Central memory CD8-positive, alpha-beta T cell (primary cell): ENCODE data around the gene ANKRD26.

Source experiments
- ATAC-seq: fragments of 150-1000 bp; cut with Tn5 transposase; replicated peaks from 2 replicates; pipeline ENCODE4 v1.10.0; 2022; ENCODE audit warnings: mild to moderate bottlenecking, moderate FRiP score, moderate number of reproducible peaks; ENCODE audit not compliant: poor library complexity, severe bottlenecking; ENCODE audit errors: extremely low read depth
- DNase-seq, 2 donors: peaks; one replicate each; pipeline ENCODE4 v3.0.0; 2021; ENCODE audit warnings: low spot score in 2 of 2
- H3K27ac Mint-ChIP-seq: one replicate; pipeline ENCODE4 v1.8.0; 2022; ENCODE audit warnings: low read depth, mild to moderate bottlenecking, moderate library complexity, mixed read lengths
- H3K27me3 Mint-ChIP-seq: one replicate; pipeline ENCODE4 v1.8.0; 2022; ENCODE audit warnings: mixed read lengths
- H3K36me3 Mint-ChIP-seq: one replicate; pipeline ENCODE4 v1.8.0; 2022; ENCODE audit warnings: mild to moderate bottlenecking, moderate library complexity, mixed read lengths; ENCODE audit not compliant: insufficient read depth
- H3K4me1 Mint-ChIP-seq: one replicate; pipeline ENCODE4 v1.8.0; 2022; ENCODE audit warnings: mixed read lengths
- H3K4me3 Mint-ChIP-seq: one replicate; pipeline ENCODE4 v1.8.0; 2022; ENCODE audit warnings: mild to moderate bottlenecking, moderate library complexity, mixed read lengths
- H3K9me3 Mint-ChIP-seq: one replicate; pipeline ENCODE4 v1.8.0; 2022; ENCODE audit warnings: mixed read lengths

Gene ANKRD26

GRCh38 chr10:26987851-26988250 is 112.4 kb downstream of the ANKRD26 start:
- Mint-ChIP-seq H3K9me3 (no peaks in the 10 kb centered on the region), H3K27ac (no peak overlapping the region), H3K36me3 (no peaks in the 10 kb centered on the region), H3K4me3 (no peak overlapping the region), H3K27me3 (no peaks in the 10 kb centered on the region), H3K4me1 (no peaks in the 10 kb centered on the region)
- no peak for DNase-seq
- ATAC-seq, result no peak

DNA sequence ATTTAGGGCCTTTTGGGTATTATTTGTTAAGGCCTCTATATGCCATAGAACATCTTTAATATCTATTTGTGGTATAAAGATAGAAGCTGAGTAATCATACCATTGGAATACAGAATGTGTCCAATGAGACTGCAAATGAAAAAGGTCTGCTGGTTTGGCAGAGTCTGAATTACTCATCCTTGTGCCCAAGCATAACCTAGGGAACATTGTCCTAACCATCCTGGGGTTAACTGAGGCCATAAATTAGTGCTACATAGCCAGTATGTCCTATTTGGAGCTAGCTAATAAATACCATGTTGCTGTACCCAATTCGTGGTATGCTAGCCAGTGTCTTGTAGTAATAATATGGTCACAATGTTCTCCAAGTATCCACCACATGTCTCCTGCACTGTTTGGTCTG is 117.1 kb downstream of the ANKRD26 start:
- H3K4me3 Mint-ChIP-seq, result no peak overlapping the region
- H3K4me1 Mint-ChIP-seq, result no peaks in the 10 kb centered on the region
- no peak overlapping the region for H3K27ac Mint-ChIP-seq
- no peaks in the 10 kb centered on the region for H3K9me3 Mint-ChIP-seq
- H3K27me3 Mint-ChIP-seq, result no peaks in the 10 kb centered on the region
- H3K36me3 Mint-ChIP-seq, result no peaks in the 10 kb centered on the region
- ATAC-seq, result no peak
- no peak for DNase-seq

- Mint-ChIP-seq H3K36me3 (no peaks in the 10 kb centered on the region), H3K27me3 (no peaks in the 10 kb centered on the region), H3K4me3 (no peak overlapping the region), H3K9me3 (no peaks in the 10 kb centered on the region), H3K4me1 (no peaks in the 10 kb centered on the region), H3K27ac (no peak overlapping the region)
- ATAC-seq, result no peak
- DNase-seq, result no peak
Measured at GRCh38 chr10:26982058-26982457, 118.2 kb downstream of the ANKRD26 start.

- no peak for DNase-seq
- ATAC-seq, result no peak
- Mint-ChIP-seq H3K4me1 (no peaks in the 10 kb centered on the region), H3K27ac (no peak overlapping the region), H3K9me3 (no peaks in the 10 kb centered on the region), H3K27me3 (no peaks in the 10 kb centered on the region), H3K36me3 (no peaks in the 10 kb centered on the region), H3K4me3 (no peak overlapping the region)
Measured at GRCh38 chr10:26981232-26981824, 119.0 kb downstream of the ANKRD26 start.

DNA sequence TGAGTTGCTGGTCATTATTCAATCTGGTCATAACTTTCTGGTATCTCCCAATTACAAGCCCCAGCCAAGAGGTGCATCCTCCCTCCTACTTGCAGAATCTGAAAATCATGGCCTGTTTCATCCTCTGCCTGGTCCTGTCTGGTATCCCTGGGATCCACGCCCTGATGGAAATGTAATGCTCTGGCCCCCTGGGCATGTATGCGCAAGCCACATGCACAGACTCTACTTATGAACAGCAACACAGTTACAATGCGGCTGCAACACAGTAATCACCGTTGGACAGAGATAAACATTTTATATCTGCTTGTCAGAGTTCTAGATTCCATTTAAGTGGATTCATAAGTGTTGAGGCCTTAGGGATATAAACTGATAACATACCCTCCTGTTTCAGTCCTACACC is 121.8 kb downstream of the ANKRD26 start:
- H3K9me3 Mint-ChIP-seq, result no peaks in the 10 kb centered on the region
- H3K36me3 Mint-ChIP-seq, result no peaks in the 10 kb centered on the region
- ATAC-seq (no peak), DNase-seq (no peak)
- no peaks in the 10 kb centered on the region for H3K4me1 Mint-ChIP-seq
- H3K27ac Mint-ChIP-seq, result no peak overlapping the region
- H3K27me3 Mint-ChIP-seq, result no peaks in the 10 kb centered on the region
- no peak overlapping the region for H3K4me3 Mint-ChIP-seq

DNA sequence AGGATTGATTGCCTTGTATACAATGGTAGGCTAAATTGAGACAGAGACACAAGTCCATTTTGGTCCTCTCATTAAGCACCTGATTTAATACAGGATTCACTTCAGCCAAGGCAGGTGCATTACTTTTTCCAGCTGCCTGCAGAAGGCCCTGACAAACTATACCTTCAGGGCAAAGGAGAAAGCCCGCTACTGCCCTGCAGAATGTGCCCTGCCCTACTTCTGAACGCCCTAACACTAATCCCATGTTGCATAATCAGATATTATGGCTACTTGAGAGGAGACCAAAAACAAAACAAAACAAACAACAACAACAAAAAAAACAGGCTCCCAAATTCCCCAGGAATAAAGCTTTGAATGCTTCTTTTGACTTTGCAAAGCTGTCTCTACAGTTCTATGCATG is 122.7 kb downstream of the ANKRD26 start:
- DNase-seq, result no peak
- no peak overlapping the region for H3K27ac Mint-ChIP-seq
- no peak overlapping the region for H3K4me3 Mint-ChIP-seq
- H3K27me3 Mint-ChIP-seq, result no peaks in the 10 kb centered on the region
- ATAC-seq, result no peak
- no peaks in the 10 kb centered on the region for H3K36me3 Mint-ChIP-seq
- H3K4me1 Mint-ChIP-seq, result no peaks in the 10 kb centered on the region
- H3K9me3 Mint-ChIP-seq, result no peaks in the 10 kb centered on the region

- Mint-ChIP-seq H3K27me3 (no peaks in the 10 kb centered on the region), H3K4me1 (no peaks in the 10 kb centered on the region), H3K4me3 (no peak overlapping the region), H3K9me3 (no peaks in the 10 kb centered on the region), H3K27ac (no peak overlapping the region), H3K36me3 (peaks cover 2% of the 10 kb centered on the region)
- ATAC-seq (no peak), DNase-seq (no peak)
Measured at GRCh38 chr10:26970667-26971066, 129.6 kb downstream of the ANKRD26 start.

DNA sequence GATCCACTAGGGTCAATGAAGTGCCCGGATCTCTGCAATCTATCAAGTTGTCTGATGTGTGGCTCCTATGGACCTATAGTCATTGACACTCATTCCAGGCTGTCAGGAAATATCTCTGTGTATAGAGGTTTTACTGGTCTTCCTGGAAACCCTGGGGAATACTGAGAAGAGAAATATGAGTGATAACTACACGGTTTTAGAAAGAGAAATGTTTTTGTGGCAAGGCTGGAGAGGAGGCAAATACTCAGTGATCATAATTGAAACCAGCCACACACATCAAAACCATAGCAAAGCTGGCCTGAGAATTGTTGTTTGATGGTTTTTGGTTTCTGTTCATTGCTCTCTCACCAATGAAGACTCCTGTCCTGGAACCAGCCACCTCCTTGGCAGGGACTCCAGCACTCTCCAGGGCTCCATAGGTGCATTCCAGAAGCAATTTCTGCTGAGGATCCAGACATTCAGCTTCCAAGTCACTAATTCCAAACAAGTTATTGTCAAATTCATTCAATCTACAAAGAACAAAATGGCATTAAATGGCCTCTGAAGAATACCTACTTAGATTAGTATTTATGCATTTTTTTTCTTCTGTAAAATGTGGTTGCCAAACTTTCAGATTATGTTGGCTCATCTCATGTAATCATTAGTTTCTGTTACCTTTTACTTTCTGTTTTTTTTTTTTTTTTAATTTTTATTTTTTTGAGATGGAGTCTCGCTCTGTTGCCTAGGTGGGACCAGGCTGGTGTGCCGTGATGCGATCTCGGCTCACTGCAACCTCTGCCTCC is 131.0 kb downstream of the ANKRD26 start:
- Mint-ChIP-seq H3K9me3 (no peaks in the 10 kb centered on the region), H3K4me1 (no peaks in the 10 kb centered on the region), H3K4me3 (no peak overlapping the region), H3K36me3 (peaks cover 2% of the 10 kb centered on the region), H3K27me3 (no peaks in the 10 kb centered on the region), H3K27ac (no peak overlapping the region)
- ATAC-seq (no peak), DNase-seq (no peak)

DNA sequence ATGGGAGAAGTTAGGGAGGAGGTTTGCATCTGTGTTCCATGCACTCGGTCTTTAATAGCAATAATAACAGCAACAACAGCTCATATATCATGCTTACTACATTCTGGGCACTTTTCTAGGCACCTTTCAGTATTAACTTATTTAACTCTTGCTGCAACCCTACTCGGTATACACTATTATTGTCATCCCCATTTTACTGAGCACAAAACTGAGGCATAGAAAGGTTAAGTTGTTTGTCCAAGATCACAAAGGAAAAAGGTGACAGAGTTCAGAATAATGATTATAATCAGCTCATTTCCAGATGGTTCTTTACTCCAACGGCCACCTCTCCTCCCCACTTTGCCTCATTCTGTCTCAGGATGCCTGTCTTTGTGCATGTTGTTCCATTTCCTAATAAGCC is 137.5 kb downstream of the ANKRD26 start:
- no peak overlapping the region for H3K27ac Mint-ChIP-seq
- H3K4me1 Mint-ChIP-seq, result no peaks in the 10 kb centered on the region
- H3K36me3 Mint-ChIP-seq, result no peaks in the 10 kb centered on the region
- ATAC-seq, result no peak
- DNase-seq, result no peak
- no peaks in the 10 kb centered on the region for H3K27me3 Mint-ChIP-seq
- H3K9me3 Mint-ChIP-seq, result no peaks in the 10 kb centered on the region
- H3K4me3 Mint-ChIP-seq, result no peak overlapping the region

GRCh38 chr10:26960308-26960707 is 140.0 kb downstream of the ANKRD26 start:
- Mint-ChIP-seq H3K27ac (no peak overlapping the region), H3K9me3 (no peaks in the 10 kb centered on the region), H3K27me3 (no peaks in the 10 kb centered on the region), H3K36me3 (no peaks in the 10 kb centered on the region), H3K4me3 (no peak overlapping the region), H3K4me1 (no peaks in the 10 kb centered on the region)
- ATAC-seq (no peak), DNase-seq (no peak)

GRCh38 chr10:26959841-26960240 is 140.5 kb downstream of the ANKRD26 start:
- Mint-ChIP-seq H3K4me1 (no peaks in the 10 kb centered on the region), H3K27ac (no peak overlapping the region), H3K9me3 (no peaks in the 10 kb centered on the region), H3K4me3 (no peak overlapping the region), H3K36me3 (no peaks in the 10 kb centered on the region), H3K27me3 (no peaks in the 10 kb centered on the region)
- ATAC-seq (no peak), DNase-seq (no peak)
